ENCODE results near the gene LRRC59.
"Not testable (repeated sequence)": the region's sequence is repeated elsewhere in the genome, so short reads cannot be mapped to it uniquely, and the experiment has no call there.

The LRRC59 gene

DNA sequence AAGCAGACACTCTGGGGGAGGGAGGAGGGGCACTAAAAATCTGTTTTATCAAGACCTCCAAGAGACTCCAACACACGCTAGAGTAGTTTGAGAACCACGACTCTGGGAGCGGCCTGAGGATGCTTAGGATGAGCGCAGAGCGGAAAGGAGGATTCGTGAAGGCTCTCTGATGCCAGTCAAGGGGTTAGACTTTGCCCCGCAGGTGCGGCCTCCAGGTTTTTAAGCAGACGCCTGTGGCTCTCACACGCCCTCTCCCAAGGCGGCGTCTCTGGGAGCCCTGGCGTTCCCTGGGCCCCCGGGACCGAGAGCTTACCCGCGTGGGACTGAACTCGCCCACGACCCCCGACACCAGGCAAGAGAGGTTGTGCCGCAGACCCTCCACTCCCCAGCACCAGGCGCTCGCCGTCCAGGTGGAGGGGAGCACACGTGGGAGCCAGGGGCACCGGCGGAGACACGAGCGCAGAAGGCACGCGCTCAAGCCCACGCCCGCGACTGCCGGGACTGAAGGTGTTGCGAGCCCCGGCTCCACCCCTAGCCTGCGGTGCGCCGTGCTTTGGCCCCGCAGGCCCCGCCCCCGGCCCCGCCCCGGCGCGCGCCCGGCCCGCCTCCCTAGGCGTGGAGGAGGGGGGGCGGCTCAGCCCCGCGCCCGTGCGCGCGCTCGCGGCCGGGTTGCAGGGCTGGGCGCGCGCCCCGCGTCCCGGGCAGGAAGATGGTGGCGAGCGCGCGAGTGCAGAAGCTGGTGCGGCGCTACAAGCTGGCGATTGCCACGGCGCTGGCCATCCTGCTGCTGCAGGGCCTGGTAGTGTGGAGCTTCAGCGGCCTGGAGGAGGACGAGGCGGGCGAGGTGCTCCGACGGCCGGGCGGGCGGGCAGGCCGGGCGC, 51.7 kb downstream of the LRRC59 start, which contains the start of gene XYLT2:
TSS of gene XYLT2 (plus strand) at position 695 of the 881 bp plus-strand sequence. CDS start at position 710, 15 bp downstream.
- peak; percentile 70 for DNase-seq

DNA sequence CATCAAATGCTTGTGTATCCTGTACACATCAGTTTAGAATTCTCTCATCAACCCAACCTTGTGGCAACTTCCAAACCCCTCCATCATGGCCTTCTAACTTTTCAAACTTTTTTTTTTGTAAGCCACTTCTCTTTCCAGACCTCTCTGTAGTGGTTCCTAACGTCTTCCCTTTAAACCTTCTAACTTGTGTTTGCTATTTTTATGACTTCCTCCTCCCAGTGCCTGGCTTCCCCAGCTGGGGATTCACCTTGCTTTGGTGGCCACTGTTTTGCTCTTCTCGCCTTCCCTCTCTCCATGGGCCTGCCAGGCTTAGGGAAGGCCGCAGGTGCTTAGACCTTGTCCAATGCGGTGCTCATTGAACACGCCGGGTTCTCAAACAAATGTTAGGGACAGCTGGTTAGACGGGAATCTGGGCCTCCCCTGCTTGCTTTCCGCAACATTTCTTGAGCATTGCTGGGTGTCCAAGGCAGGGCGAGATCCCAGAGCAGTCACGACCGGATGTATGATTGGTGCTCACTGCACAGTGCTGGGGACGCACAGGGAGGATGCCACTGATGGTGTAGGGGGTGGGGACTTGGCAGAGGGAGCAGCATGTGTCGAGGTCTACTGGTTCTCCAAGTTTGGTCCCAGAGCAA, 52.5 kb downstream of the LRRC59 start:
- DNase-seq, result no peak

DNA sequence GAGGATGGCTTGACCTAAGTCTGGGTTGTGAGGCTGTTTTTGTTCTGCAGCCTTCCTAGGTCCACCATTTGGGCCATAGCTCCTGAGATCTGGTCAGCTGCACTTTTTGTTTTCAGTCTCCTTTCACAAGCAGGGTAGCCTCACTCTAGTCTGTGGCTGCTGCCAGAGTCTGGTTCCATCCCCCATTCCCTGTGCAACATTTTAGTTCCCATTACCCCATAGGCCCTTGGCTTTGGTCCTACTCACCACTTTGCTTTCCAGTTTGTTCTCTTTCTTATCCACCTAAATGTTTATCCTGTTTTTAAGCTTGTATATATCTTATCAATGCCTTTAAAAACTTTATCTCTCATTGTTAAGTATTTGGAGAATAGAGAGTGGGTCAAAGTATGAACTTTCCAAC, 57.9 kb downstream of the LRRC59 start:
- no peak for DNase-seq

DNA sequence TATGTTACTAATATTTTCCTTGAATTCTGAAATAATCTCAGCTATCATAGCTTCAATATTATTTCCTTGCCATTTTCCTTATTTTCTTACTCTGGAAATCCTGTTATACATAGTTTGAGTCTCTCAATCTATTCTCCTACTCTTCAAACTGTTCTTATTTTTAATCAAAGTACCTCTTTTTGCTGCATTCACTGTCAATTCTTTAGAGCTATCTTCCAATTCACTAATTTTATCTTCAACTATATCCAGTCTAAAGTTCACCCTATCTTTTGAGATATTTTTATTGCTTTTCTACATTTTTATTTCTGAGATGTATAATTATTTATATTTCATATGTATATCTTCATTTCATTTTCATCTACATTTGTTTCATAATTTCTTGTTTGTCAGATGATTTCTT, 58.7 kb downstream of the LRRC59 start:
- no peak for DNase-seq

DNA sequence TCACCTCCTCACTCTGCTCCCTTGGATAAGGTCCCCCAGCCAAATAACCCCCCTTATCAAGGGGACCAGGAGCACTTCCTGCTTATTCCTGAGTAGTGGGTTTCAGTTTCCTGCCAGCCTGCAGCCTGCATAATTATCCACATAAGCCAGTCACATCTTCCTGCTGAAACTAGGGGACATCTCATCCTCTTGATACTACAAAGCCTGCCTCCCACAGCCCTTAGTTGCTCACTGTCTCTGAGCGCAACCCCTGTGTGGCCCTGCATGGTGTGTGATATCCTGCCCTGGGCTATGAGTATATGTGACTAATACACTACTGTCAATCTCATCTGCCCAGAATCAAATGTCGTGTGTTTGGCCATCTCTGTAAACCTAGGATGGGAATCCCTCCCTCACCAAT, 59.4 kb downstream of the LRRC59 start:
- no peak for DNase-seq

DNA sequence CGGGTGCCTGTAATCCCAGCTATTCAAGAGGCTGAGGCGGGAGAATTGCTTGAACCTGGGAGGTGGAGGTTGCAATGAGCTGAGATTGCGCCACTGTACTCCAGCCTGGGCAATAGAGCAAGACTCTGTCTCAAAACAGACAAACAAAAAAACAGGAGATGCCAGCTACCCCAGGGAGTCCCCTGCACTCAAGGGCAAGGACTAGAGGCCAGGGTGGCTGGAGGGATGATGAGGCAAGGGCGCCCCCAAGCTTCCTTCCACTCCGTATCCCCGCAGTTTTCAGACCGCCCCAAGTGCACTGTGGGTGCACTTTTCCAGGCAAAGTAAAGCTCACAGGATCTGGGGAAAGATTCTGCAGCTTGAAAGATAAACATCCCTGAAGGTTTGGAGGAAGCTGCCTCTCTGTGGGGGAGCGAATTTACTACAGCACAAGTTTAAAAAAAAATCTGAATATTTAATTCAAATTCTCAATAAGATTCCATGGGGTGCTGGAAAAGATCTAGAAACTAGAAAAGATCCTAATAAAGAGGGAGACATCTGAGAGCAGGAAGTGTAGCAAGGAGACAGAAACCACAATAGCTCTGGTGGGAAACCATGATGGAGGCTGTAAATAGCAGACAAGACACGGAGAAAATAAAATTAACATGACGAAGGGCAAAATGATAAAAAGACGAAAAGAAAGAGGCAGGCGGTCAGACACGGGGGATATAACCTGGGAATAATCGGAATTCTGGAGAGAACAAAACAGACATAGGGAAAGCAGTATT, 63.8 kb downstream of the LRRC59 start:
- DNase-seq, result not testable (repeated sequence)

DNA sequence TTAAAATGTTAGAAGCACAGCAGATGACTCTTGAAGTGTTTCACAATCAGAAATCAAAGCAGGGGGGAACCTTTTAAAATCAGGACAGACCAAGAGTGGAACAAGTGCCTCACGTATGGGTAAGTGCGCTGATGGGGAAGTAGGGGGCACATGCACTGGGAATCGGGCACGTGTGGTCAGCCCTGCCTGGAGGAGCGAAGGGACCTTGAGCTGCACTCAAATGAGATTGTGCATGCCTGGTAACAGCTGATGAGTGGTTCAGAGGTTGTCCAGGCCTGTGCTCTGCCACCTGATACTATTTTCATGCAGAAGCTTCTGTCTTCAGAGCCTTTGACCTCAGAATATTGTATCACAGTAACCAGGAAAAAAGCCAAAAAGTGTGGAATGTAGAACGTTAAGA, 65.1 kb downstream of the LRRC59 start:
- no peak for DNase-seq

Data from NCI-H2227 treated with DMSO at 0.1 percent for 48 hours (cell line).